ENCODE data around the gene THSD8.

THSD8 gene

DNA sequence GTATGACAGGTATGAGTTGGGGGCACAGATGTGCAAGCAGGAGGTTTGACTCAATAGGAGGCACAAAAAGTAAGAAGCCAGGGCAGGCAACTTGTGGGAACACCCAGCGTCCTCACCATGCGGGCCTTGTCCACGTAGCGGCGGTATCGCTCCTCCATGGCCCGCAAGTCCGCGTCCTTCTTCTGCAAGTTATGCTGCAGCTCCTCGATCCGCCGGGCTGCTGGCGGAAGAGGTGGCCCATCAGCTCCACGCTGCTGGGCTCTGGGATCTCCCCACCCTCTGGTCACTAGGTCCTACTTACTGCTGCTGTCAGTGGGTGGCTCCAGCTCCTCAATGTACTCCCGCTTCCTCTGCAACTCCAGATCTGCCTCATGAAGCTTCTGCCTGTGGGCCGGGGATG, 37.2 kb upstream of the THSD8 start:
- peaks cover 6% of the 10 kb centered on the region for H3K4me1 ChIP-seq (ENCODE audit: insufficient read depth, insufficient read length)

GRCh38 chr19:12766051-12766521, 35.8 kb upstream of the THSD8 start:
- peaks cover 10% of the 10 kb centered on the region; the same call in 1 of the 2 replicates for H3K9me3 ChIP-seq (ENCODE audit: insufficient read depth, low read length)
- peak overlapping the region; percentile 56 for H3K4me3 ChIP-seq (ENCODE audit: insufficient read length, low read depth)
- peaks cover 56% of the 10 kb centered on the region for H3K36me3 ChIP-seq (ENCODE audit: insufficient read depth, insufficient read length, low read length)
- peaks cover 6% of the 10 kb centered on the region for H3K4me1 ChIP-seq (ENCODE audit: insufficient read depth, insufficient read length)
- H3K9ac ChIP-seq (ENCODE audit: insufficient read length, low read depth): peak overlapping the region; percentile 82
- H3K27me3 ChIP-seq (ENCODE audit: insufficient read depth, insufficient read length): no peaks in the 10 kb centered on the region
- TF ChIP-seq SUZ12 (IDR thresholded peaks at IDR 0.05; ENCODE audit: extremely low read depth, insufficient read depth, insufficient read length) (no peak), YY1 (IDR thresholded peaks at IDR 0.05; ENCODE audit: insufficient read depth, insufficient read length) (no peak), ZNF274 (IDR thresholded peaks at IDR 0.05; ENCODE audit: low read depth, low read length) (no peak)
- DNase-seq (ENCODE audit: low read depth, low spot score): peak; percentile 70

More for the DNA sequence above, 37.2 kb upstream of the THSD8 start:
- TF ChIP-seq YY1 (IDR thresholded peaks at IDR 0.05; ENCODE audit: insufficient read depth, insufficient read length) (no peak), ZNF274 (IDR thresholded peaks at IDR 0.05; ENCODE audit: low read depth, low read length) (no peak), SUZ12 (IDR thresholded peaks at IDR 0.05; ENCODE audit: extremely low read depth, insufficient read depth, insufficient read length) (no peak)
- no peaks in the 10 kb centered on the region for H3K27me3 ChIP-seq (ENCODE audit: insufficient read depth, insufficient read length)
- peaks cover 10% of the 10 kb centered on the region; the same call in 1 of the 2 replicates for H3K9me3 ChIP-seq (ENCODE audit: insufficient read depth, low read length)
- H3K36me3 ChIP-seq (ENCODE audit: insufficient read depth, insufficient read length, low read length): peaks cover 46% of the 10 kb centered on the region
- no peak for DNase-seq (ENCODE audit: low read depth, low spot score)
- no peak overlapping the region for H3K9ac ChIP-seq (ENCODE audit: insufficient read length, low read depth)
- H3K4me3 ChIP-seq (ENCODE audit: insufficient read length, low read depth): no peak overlapping the region

DNA sequence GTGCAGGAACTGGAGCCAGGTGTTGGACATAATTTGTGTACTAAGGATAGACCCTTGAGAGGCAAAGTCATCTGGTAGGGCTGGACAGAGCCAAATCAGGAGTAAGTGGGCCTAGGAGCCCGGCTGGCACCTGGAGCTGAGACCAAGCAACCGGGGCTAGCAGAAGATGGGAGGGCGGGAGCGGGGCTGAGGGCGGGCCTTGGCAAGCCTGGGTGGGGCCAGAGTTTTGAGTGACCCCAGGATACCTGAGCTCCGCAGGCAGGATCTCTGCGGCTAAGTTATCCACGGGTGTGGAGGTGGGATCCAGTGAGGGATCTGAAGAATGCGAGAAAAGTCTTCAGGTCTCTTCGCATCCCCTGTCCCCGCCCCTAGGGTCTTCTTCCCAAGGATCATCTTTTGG, 34.7 kb upstream of the THSD8 start:
- Histone ChIP-seq H3K4me3 (ENCODE audit: insufficient read length, low read depth) (no peak overlapping the region), H3K9ac (ENCODE audit: insufficient read length, low read depth) (no peak overlapping the region), H3K4me1 (ENCODE audit: insufficient read depth, insufficient read length) (peaks cover 6% of the 10 kb centered on the region), H3K27me3 (ENCODE audit: insufficient read depth, insufficient read length) (no peaks in the 10 kb centered on the region), H3K9me3 (ENCODE audit: insufficient read depth, low read length) (peaks cover 10% of the 10 kb centered on the region; the same call in 1 of the 2 replicates), H3K36me3 (ENCODE audit: insufficient read depth, insufficient read length, low read length) (peaks cover 52% of the 10 kb centered on the region)
- TF ChIP-seq SUZ12 (IDR thresholded peaks at IDR 0.05; ENCODE audit: extremely low read depth, insufficient read depth, insufficient read length) (no peak), ZNF274 (IDR thresholded peaks at IDR 0.05; ENCODE audit: low read depth, low read length) (no peak), YY1 (IDR thresholded peaks at IDR 0.05; ENCODE audit: insufficient read depth, insufficient read length) (no peak)
- no peak for DNase-seq (ENCODE audit: low read depth, low spot score)

DNA sequence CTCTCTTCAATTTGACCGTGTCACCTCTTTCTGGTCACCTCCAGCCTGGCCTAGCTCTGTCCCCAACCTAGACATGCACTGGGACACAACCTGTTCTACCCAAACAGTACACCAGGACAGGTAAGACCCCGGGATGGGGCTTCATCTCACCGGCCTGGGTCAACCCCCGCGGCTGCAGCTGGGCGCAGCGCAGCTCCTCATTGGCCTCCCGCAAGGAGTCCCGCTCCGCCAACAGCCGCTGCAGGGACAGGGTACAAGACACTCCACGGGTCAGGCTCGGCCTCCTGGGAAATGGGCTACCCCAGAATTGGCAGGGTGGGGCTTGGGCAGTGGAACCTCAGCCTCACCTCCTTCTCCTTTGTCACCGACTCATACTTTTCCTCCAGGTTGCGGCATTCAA, 34.2 kb upstream of the THSD8 start:
- H3K9me3 ChIP-seq (ENCODE audit: insufficient read depth, low read length): peaks cover 10% of the 10 kb centered on the region; the same call in 1 of the 2 replicates
- H3K36me3 ChIP-seq (ENCODE audit: insufficient read depth, insufficient read length, low read length): peaks cover 48% of the 10 kb centered on the region
- H3K4me1 ChIP-seq (ENCODE audit: insufficient read depth, insufficient read length): peaks cover 6% of the 10 kb centered on the region
- no peaks in the 10 kb centered on the region for H3K27me3 ChIP-seq (ENCODE audit: insufficient read depth, insufficient read length)
- H3K4me3 ChIP-seq (ENCODE audit: insufficient read length, low read depth): no peak overlapping the region
- no peak for TF ChIP-seq YY1 (IDR thresholded peaks at IDR 0.05; ENCODE audit: insufficient read depth, insufficient read length)
- DNase-seq (ENCODE audit: low read depth, low spot score): no peak
- H3K9ac ChIP-seq (ENCODE audit: insufficient read length, low read depth): no peak overlapping the region

DNA sequence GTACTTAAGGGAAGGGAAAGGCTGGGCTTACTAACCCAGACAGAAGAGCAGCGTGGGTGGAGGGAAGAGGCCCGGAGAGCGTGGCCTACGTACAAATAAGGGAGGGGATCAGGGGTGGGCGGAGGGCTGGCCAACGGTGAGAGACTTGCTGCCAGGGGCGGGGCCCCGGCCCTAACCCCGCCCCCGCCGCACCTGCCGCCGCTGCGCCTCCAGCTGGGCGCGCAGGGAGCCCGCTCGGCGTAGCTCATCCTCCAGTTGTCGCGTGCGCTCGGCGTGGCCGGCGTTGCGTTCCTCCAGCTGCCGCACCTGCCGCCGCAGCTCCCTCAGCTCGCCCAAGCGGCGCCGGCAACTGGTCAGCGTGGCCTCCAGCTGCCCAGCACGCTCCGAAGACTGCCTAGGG, 32.2 kb upstream of the THSD8 start:
- DNase-seq (ENCODE audit: low read depth, low spot score): no peak
- H3K9ac ChIP-seq (ENCODE audit: insufficient read length, low read depth): peak overlapping the region; percentile 57
- no peaks in the 10 kb centered on the region for H3K27me3 ChIP-seq (ENCODE audit: insufficient read depth, insufficient read length)
- H3K9me3 ChIP-seq (ENCODE audit: insufficient read depth, low read length): no peaks in the 10 kb centered on the region
- peaks cover 34% of the 10 kb centered on the region for H3K36me3 ChIP-seq (ENCODE audit: insufficient read depth, insufficient read length, low read length)
- H3K4me1 ChIP-seq (ENCODE audit: insufficient read depth, insufficient read length): peaks cover 9% of the 10 kb centered on the region
- H3K4me3 ChIP-seq (ENCODE audit: insufficient read length, low read depth): no peak overlapping the region
- TF ChIP-seq SUZ12 (IDR thresholded peaks at IDR 0.05; ENCODE audit: extremely low read depth, insufficient read depth, insufficient read length): no peak
- no peak for TF ChIP-seq YY1 (IDR thresholded peaks at IDR 0.05; ENCODE audit: insufficient read depth, insufficient read length)
- no peak for TF ChIP-seq ZNF274 (IDR thresholded peaks at IDR 0.05; ENCODE audit: low read depth, low read length)

DNA sequence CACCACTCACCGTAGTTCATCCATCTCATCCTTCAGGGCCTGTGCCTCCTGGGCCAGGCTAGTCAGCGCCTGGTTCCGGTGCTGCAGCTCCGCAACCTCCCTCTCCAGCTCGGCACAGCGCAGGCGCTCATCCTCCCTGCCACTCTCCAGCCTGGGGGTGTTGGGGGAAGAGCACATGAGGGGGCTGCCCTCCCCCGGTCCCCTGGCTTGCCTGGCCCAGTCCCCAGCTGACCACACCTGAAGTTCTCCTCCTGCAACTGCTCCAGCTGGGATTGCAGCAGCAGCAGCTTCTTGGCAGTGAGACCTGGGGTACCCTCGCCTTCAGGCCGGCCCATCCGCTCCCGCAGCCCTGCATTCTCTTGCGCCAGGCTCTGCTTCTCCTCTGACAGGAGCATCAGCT, 30.9 kb upstream of the THSD8 start:
- H3K9me3 ChIP-seq (ENCODE audit: insufficient read depth, low read length): no peaks in the 10 kb centered on the region
- peak overlapping the region; percentile 28 for H3K9ac ChIP-seq (ENCODE audit: insufficient read length, low read depth)
- DNase-seq (ENCODE audit: low read depth, low spot score): no peak
- H3K27me3 ChIP-seq (ENCODE audit: insufficient read depth, insufficient read length): no peaks in the 10 kb centered on the region
- H3K36me3 ChIP-seq (ENCODE audit: insufficient read depth, insufficient read length, low read length): peaks cover 29% of the 10 kb centered on the region
- peaks cover 10% of the 10 kb centered on the region for H3K4me1 ChIP-seq (ENCODE audit: insufficient read depth, insufficient read length)
- TF ChIP-seq YY1 (IDR thresholded peaks at IDR 0.05; ENCODE audit: insufficient read depth, insufficient read length) (no peak), ZNF274 (IDR thresholded peaks at IDR 0.05; ENCODE audit: low read depth, low read length) (no peak), SUZ12 (IDR thresholded peaks at IDR 0.05; ENCODE audit: extremely low read depth, insufficient read depth, insufficient read length) (no peak)
- H3K4me3 ChIP-seq (ENCODE audit: insufficient read length, low read depth): no peak overlapping the region

DNA sequence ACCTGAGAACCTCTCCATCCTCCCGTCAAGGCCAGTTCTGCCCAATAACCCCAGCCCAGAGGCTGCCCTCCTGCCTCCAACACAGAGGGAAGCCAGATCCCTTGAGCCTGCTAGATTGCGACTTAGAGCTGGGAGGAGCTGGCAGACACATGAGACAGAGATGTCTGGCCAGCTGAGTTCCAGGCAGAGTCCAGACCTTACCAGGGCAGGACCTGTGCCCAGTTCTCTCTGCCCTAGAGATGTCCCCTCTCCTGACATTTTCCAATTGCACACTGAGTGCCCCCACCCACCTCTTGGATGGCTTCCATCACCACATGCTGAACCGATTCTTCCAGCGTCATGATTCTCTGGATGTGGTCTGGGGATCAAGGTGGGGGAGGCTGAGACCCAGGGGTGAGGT, 29.5 kb upstream of the THSD8 start:
- H3K9me3 ChIP-seq (ENCODE audit: insufficient read depth, low read length): no peaks in the 10 kb centered on the region

More for the DNA sequence above, 29.5 kb upstream of the THSD8 start:
- Histone ChIP-seq H3K9ac (ENCODE audit: insufficient read length, low read depth) (no peak overlapping the region), H3K4me3 (ENCODE audit: insufficient read length, low read depth) (no peak overlapping the region), H3K36me3 (ENCODE audit: insufficient read depth, insufficient read length, low read length) (peaks cover 27% of the 10 kb centered on the region), H3K27me3 (ENCODE audit: insufficient read depth, insufficient read length) (no peaks in the 10 kb centered on the region), H3K4me1 (ENCODE audit: insufficient read depth, insufficient read length) (peaks cover 12% of the 10 kb centered on the region)
- no peak for DNase-seq (ENCODE audit: low read depth, low spot score)
- TF ChIP-seq SUZ12 (IDR thresholded peaks at IDR 0.05; ENCODE audit: extremely low read depth, insufficient read depth, insufficient read length): no peak
- TF ChIP-seq ZNF274 (IDR thresholded peaks at IDR 0.05; ENCODE audit: low read depth, low read length): no peak
- no peak for TF ChIP-seq YY1 (IDR thresholded peaks at IDR 0.05; ENCODE audit: insufficient read depth, insufficient read length)
